Adrenal gland (tissue), 12 donors: ENCODE data around the gene CASTOR1. TPM values are rescaled to one million over a fixed set of nuclear protein-coding genes. Genes with fewer than 3 reads are reported as not detected.
A peak's percentile ranks its signal among the peaks of the same experiment; 100 is the strongest.

Source experiments
- DNase-seq, 7 donors: peaks; one replicate each; pipeline ENCODE4 v3.0.0-alpha.2; 2019 to 2020
- H3K27ac ChIP-seq, 5 donors: fragments of 200-600 bp; sonication (generic) in 4 of 5; 1 replicate in 3 of 5; 2 replicates in 2 of 5; pipeline versions ENCODE4 v1.5.1 to v1.8.0; 2016 to 2020; ENCODE audit warnings: mild to moderate bottlenecking in 1 of 5
- H3K27me3 ChIP-seq: fragments of 200-600 bp; 2 replicates; pipeline ENCODE4 v1.8.0; 2021
- H3K36me3 ChIP-seq, 2 donors: fragments of 200-600 bp; replicated peaks in 1 of 2; 1 replicate in 1 of 2; 2 replicates in 1 of 2; pipeline versions ENCODE4 v1.5.1 to v1.8.0; 2018 to 2022
- H3K4me1 ChIP-seq, 2 donors: fragments of 200-600 bp; replicated peaks in 1 of 2; 1 replicate in 1 of 2; 2 replicates in 1 of 2; pipeline versions ENCODE4 v1.5.1 to v1.8.0; 2018 to 2021
- H3K4me3 ChIP-seq, 4 donors: fragments of 200-600 bp; sonication (generic) in 3 of 4; one replicate each; pipeline ENCODE4 v1.5.1; 2016 to 2018
- H3K9me3 ChIP-seq, 3 donors: fragments of 200-600 bp; sonication (generic) in 1 of 3; replicated peaks in 1 of 3; 1 replicate in 2 of 3; 2 replicates in 1 of 3; pipeline versions ENCODE4 v1.5.1 to v1.8.0; 2016 to 2021
- CTCF ChIP-seq, 6 experiments: fragments of 450-650 bp in 4 of 6; fragments of 200-600 bp in 2 of 6; sonication (generic) in 1 of 6; IDR thresholded peaks; 1 replicate in 5 of 6; 2 replicates in 1 of 6; pipeline versions ENCODE4 v1.5.1 to v1.8.0; 2016 to 2021; ENCODE audit warnings: antibody characterized with exemption in 6 of 6, mild to moderate bottlenecking in 2 of 6, moderate library complexity in 1 of 6
- POLR2A ChIP-seq, 2 donors: fragments of 450-650 bp; IDR thresholded peaks; one replicate each; pipeline ENCODE4 v1.6.1; 2017; ENCODE audit warnings: antibody characterized with exemption in 2 of 2, mild to moderate bottlenecking in 2 of 2, moderate library complexity in 1 of 2
- WGBS, 4 donors: extraction: QIAGEN DNeasy Blood & Tissue Kit in 2 of 4; methylation state at CpG; one replicate each; pipeline versions ENCODE4 v1.1.5 to v1.1.7; 2013 to 2017; 5-methylcytosine and 5-hydroxymethylcytosine counted together
- intact Hi-C, 2 donors: fragments of 100-400 bp; cut with DNase I; formaldehyde crosslinking; loops; one replicate each; pipeline versions ENCODE4 v1.14.1 to v1.15.0; 2022 to 2023
- polyA plus RNA-seq, 3 donors: library from polyadenylated mRNA; stranded (reverse); fragments of 200-250 nt in 2 of 3; fragments of 350-450 nt in 1 of 3; fragmentation: Illumina TruSeq in 1 of 3; extraction: RNeasy Lipid Tissue Mini Kit (QIAGEN cat#74804) in 1 of 3; gene quantifications; one replicate each; pipeline ENCODE4 v1.2.3, GENCODE V29; 2013 to 2014
- total RNA-seq, 9 donors: library from RNA; depleted of rRNA in 4 of 9; stranded (reverse); fragments of >200 nt in 4 of 9; fragments of 120-200 nt in 1 of 9; fragmentation: NEBNext Ultra II Directional in 1 of 9; extraction: Animal tissue kit (Norgen Biotek cat#: 25700) in 1 of 9; gene quantifications; one replicate each; pipeline versions ENCODE4 v1.1.0 to v1.2.4, GENCODE V29; 2013 to 2023
- donor health status: healthy with polysubstance abuse.
- donor health status: Bipolar disorder and iron deficiency.
- donor health status: DM: yes; HTN: yes; CAD: no.
- donor health status: DM: no; HTN: no; CAD: no.
- donor health status: DM: no; HTN: no; CAD: no.
- donor health status: DM: yes; HTN: yes; CAD: no.

CASTOR1 gene
- total and polyA plus RNA-seq, 12 donors: 2.4 to 20.1 (median 15.0) TPM

- 0 to 41% (median 30%) methylated on average over 1 to 3 of the region's 3 CpGs; no CpG with 5 or more reads in 1 of the 4 donors for WGBS, 4 donors
- intact Hi-C loops: loop anchor here in 1 of 2 donors (2.0 kb wide), 1 partner anchor 96 kb away; the partner anchor contains the start of gene RNF215
Observed at GRCh38 chr22:30290342-30291057, 1.2 kb upstream of the CASTOR1 start.

GRCh38 chr22:30289980-30290313 is 642 bp upstream of the CASTOR1 start:
- H3K36me3 ChIP-seq: peaks cover 0 to 46% of the 10 kb centered on the region in 2 donors
- H3K4me1 ChIP-seq: peaks cover 30 to 40% of the 10 kb centered on the region in 2 donors
- intact Hi-C loops: loop anchor here (2.0 to 5.0 kb wide), 3 partner anchors 37 to 97 kb away; partner anchors contain the start of genes RNF215 (in 2 of the 2) and TBC1D10A (in 1 of the 2)
- no peaks in the 10 kb centered on the region for H3K27me3 ChIP-seq
- TF ChIP-seq POLR2A (IDR thresholded peaks at IDR 0.05) (peak in 1 of 2 donors; percentile 30), CTCF (IDR thresholded peaks at IDR 0.05) (no peak)
- no peak for DNase-seq
- WGBS, 4 donors: 7 to 27% (median 22%) methylated on average over 3 to 12 of the region's 12 CpGs
- H3K9me3 ChIP-seq: no peaks in the 10 kb centered on the region
- H3K4me3 ChIP-seq: peak overlapping the region in 1 of 4 donors; percentile 52
- peak overlapping the region; percentile 71 to 92 (median 87) for H3K27ac ChIP-seq

More at GRCh38 chr22:30290342-30291057, 1.2 kb upstream of the CASTOR1 start:
- DNase-seq: peak in 1 of 7 donors; percentile 68
- H3K4me3 ChIP-seq: no peak overlapping the region
- TF ChIP-seq CTCF (IDR thresholded peaks at IDR 0.05) (no peak), POLR2A (IDR thresholded peaks at IDR 0.05) (no peak)
- H3K27ac ChIP-seq: peak overlapping the region; percentile 71 to 92 (median 87)
- H3K36me3 ChIP-seq: peaks cover 0 to 45% of the 10 kb centered on the region in 2 donors
- peaks cover 30 to 40% of the 10 kb centered on the region in 2 donors for H3K4me1 ChIP-seq
- no peaks in the 10 kb centered on the region for H3K9me3 ChIP-seq
- H3K27me3 ChIP-seq: no peaks in the 10 kb centered on the region

- peaks cover 0 to 34% of the 10 kb centered on the region in 2 donors for H3K36me3 ChIP-seq
- intact Hi-C loops: loop anchor here (5.0 kb wide), 2 partner anchors 39 to 99 kb away; partner anchors contain the start of genes RNF215 (in 1 of the 2) and TBC1D10A (in 1 of the 2)
- DNase-seq: no peak
- WGBS, 4 donors: 17 to 36% (median 20%) methylated on average over 11 to 27 of the region's 27 CpGs
- peak overlapping the region; percentile 42 to 53 (median 51) for H3K4me3 ChIP-seq
- no peaks in the 10 kb centered on the region for H3K27me3 ChIP-seq
- TF ChIP-seq CTCF (IDR thresholded peaks at IDR 0.05): no peak
- TF ChIP-seq POLR2A (IDR thresholded peaks at IDR 0.05): no peak
- no peaks in the 10 kb centered on the region for H3K9me3 ChIP-seq
- peaks cover 30 to 40% of the 10 kb centered on the region in 2 donors for H3K4me1 ChIP-seq
- H3K27ac ChIP-seq: peak overlapping the region in 4 of 5 donors; percentile 68 to 92 (median 85)
Observed at GRCh38 chr22:30288419-30289140, 725 bp downstream of the CASTOR1 start.
